SK-N-SH (cell line): Measurements from ENCODE around the gene FMNL2. TPM values are rescaled to one million over a fixed set of nuclear protein-coding genes. Genes with fewer than 3 reads are reported as not detected.
A peak's percentile ranks its signal among the peaks of the same experiment; 100 is the strongest.

ENCODE experiments used
- CTCF ChIA-PET: fragments of 300-600, 350-600 bp; formaldehyde crosslinking; extraction: SDS; loops from one replicate; lab custom pipeline; 2021; lab: Yijun Ruan, JAX
- POLR2A ChIA-PET: fragments of 350-600 bp; sonication (Branson Sonifier 250); formaldehyde crosslinking; extraction: SDS; loops from one replicate; lab custom pipeline; 2020; ENCODE audit warnings: antibody characterized with exemption, inconsistent platforms; lab: Yijun Ruan, JAX
- DNase-seq: peaks from one replicate; pipeline ENCODE4 v3.0.0; 2012
- H2AFZ ChIP-seq: fragments of 200-600 bp; sonication (generic); 2 replicates; pipeline ENCODE4 v1.8.1; 2016; ENCODE audit warnings: antibody characterized with exemption, mild to moderate bottlenecking, low read depth
- H3F3A ChIP-seq: fragments of 200-600 bp; sonication (generic); replicated peaks from 2 replicates; pipeline ENCODE3; 2016; ENCODE audit warnings: antibody characterized with exemption, mild to moderate bottlenecking; ENCODE audit not compliant: insufficient read depth
- H3K27ac ChIP-seq, 2 experiments: fragments of 200-500 bp in 1 of 2; fragments of 200-600 bp in 1 of 2; sonication (Bioruptor generic) in 1 of 2; sonication (generic), shearing (Covaris generic) in 1 of 2; 2 replicates each; pipeline versions ENCODE4 v1.5.1 to v1.6.1; 2014 to 2016; ENCODE audit warnings: low read depth in 2 of 2, inconsistent platforms in 1 of 2, low read length in 1 of 2, mild to moderate bottlenecking in 1 of 2, mixed read lengths in 1 of 2
- H3K27me3 ChIP-seq: fragments of 200-600 bp; sonication (generic), shearing (Covaris generic); 2 replicates; pipeline ENCODE4 v1.6.1; 2016; ENCODE audit warnings: mixed run types; ENCODE audit not compliant: insufficient read depth
- H3K36me3 ChIP-seq, 2 experiments: fragments of 200-500 bp in 1 of 2; fragments of 200-600 bp in 1 of 2; sonication (Bioruptor generic) in 1 of 2; sonication (generic) in 1 of 2; replicated peaks in 1 of 2; 2 replicates each; pipeline versions ENCODE3 to v1.5.1; 2014 to 2016; ENCODE audit warnings: low read length in 1 of 2, mild to moderate bottlenecking in 1 of 2; ENCODE audit not compliant: insufficient read depth in 2 of 2, control insufficient read depth in 1 of 2
- H3K4me1 ChIP-seq, 2 experiments: fragments of 200-500 bp in 1 of 2; fragments of 200-600 bp in 1 of 2; sonication (Bioruptor generic) in 1 of 2; sonication (generic), shearing (Covaris generic) in 1 of 2; 2 replicates each; pipeline versions ENCODE4 v1.5.1 to v1.6.1; 2014 to 2016; ENCODE audit warnings: low read depth in 1 of 2, low read length in 1 of 2, mixed run types in 1 of 2; ENCODE audit not compliant: insufficient read depth in 2 of 2, control insufficient read depth in 1 of 2
- H3K4me2 ChIP-seq: fragments of 200-600 bp; sonication (generic), shearing (Covaris generic); 2 replicates; pipeline ENCODE4 v1.6.1; 2017; ENCODE audit warnings: mixed run types
- H3K4me3 ChIP-seq, 2 experiments: fragments of 200-500 bp in 1 of 2; fragments of 200-600 bp in 1 of 2; sonication (Bioruptor generic) in 1 of 2; sonication (generic), shearing (Covaris generic) in 1 of 2; 2 replicates each; pipeline versions ENCODE4 v1.5.1 to v1.8.1; 2014 to 2016; ENCODE audit warnings: low read depth in 2 of 2, inconsistent platforms in 1 of 2, low read length in 1 of 2, mild to moderate bottlenecking in 1 of 2, mixed read lengths in 1 of 2, moderate library complexity in 1 of 2
- H3K79me2 ChIP-seq: fragments of 200-600 bp; sonication (generic); 2 replicates; pipeline ENCODE4 v1.8.1; 2017; ENCODE audit warnings: mild to moderate bottlenecking; ENCODE audit not compliant: insufficient read depth
- H3K9ac ChIP-seq: fragments of 200-600 bp; sonication (generic); 2 replicates; pipeline ENCODE4 v1.6.1; 2017; ENCODE audit warnings: mixed run types
- H3K9me2 ChIP-seq: fragments of 200-600 bp; sonication (generic); 2 replicates; pipeline ENCODE4 v1.6.1; 2017; ENCODE audit warnings: mixed run types
- H3K9me3 ChIP-seq: fragments of 200-600 bp; sonication (generic); 2 replicates; pipeline ENCODE4 v1.6.1; 2017; ENCODE audit warnings: mixed run types, mild to moderate bottlenecking, moderate library complexity
- H4K20me1 ChIP-seq: fragments of 200-600 bp; sonication (generic); 2 replicates; pipeline ENCODE4 v1.6.1; 2017; ENCODE audit warnings: mild to moderate bottlenecking, mixed run types; ENCODE audit not compliant: insufficient read depth
- CHD2 ChIP-seq: fragments of 150-350 bp; IDR thresholded peaks from 2 replicates; pipeline ENCODE4 v1.6.1; 2018; ENCODE audit warnings: low read length; ENCODE audit not compliant: partially characterized antibody
- CTCF ChIP-seq: fragments of 200-600 bp; sonication (generic); IDR thresholded peaks from 2 replicates; pipeline ENCODE4 v1.6.1; 2017; ENCODE audit warnings: antibody characterized with exemption, mild to moderate bottlenecking, moderate library complexity
- ELF1 ChIP-seq: IDR thresholded peaks from 2 replicates; pipeline ENCODE4 v1.4.0; 2012
- EZH2phosphoT487 ChIP-seq: fragments of 200-600 bp; sonication (generic); IDR thresholded peaks from 2 replicates; pipeline ENCODE4 v1.6.1; 2017; ENCODE audit warnings: low read depth, mixed run types, mild to moderate bottlenecking, antibody characterized with exemption, moderate library complexity, borderline replicate concordance
- FOSL2 ChIP-seq: IDR thresholded peaks from 2 replicates; pipeline ENCODE4 v1.4.0; 2012; ENCODE audit warnings: low read depth, mild to moderate bottlenecking, moderate library complexity, borderline replicate concordance
- FOXJ3 ChIP-seq: sonication (generic); formaldehyde crosslinking; IDR thresholded peaks from 2 replicates; pipeline ENCODE4 v1.5.1; 2020; ENCODE audit warnings: mild to moderate bottlenecking, missing genetic modification reagents
- GABPA ChIP-seq: IDR thresholded peaks from 2 replicates; pipeline ENCODE4 v1.4.0; 2012; ENCODE audit warnings: low read depth, mild to moderate bottlenecking
- IRF3 ChIP-seq: fragments of 150-350 bp; IDR thresholded peaks from 2 replicates; pipeline ENCODE4 v1.6.1; 2016; ENCODE audit warnings: mild to moderate bottlenecking, low read depth, low read length
- JUND ChIP-seq: IDR thresholded peaks from 2 replicates; pipeline ENCODE4 v1.4.0; 2012
- MAX ChIP-seq: IDR thresholded peaks from 2 replicates; pipeline ENCODE4 v1.4.0; 2012; ENCODE audit warnings: low read depth
- MEF2A ChIP-seq: IDR thresholded peaks from 2 replicates; pipeline ENCODE4 v1.4.0; 2012; ENCODE audit warnings: low read depth, borderline replicate concordance
- NRF1 ChIP-seq: IDR thresholded peaks from 2 replicates; pipeline ENCODE4 v1.6.1; 2012; ENCODE audit warnings: low read depth, mild to moderate bottlenecking, low read length
- POLR2AphosphoS5 ChIP-seq: IDR thresholded peaks from 2 replicates; pipeline ENCODE4 v1.6.1; 2012; ENCODE audit warnings: low read depth, low read length
- RAD21 ChIP-seq: IDR thresholded peaks from 2 replicates; pipeline ENCODE4 v1.6.1; 2012; ENCODE audit warnings: mild to moderate bottlenecking, low read length
- RFX5 ChIP-seq: IDR thresholded peaks from 2 replicates; pipeline ENCODE4 v1.6.1; 2012; ENCODE audit warnings: mild to moderate bottlenecking, improper control_type of control experiment, low read length
- RXRA ChIP-seq: IDR thresholded peaks from 2 replicates; pipeline ENCODE4 v1.4.0; 2012; ENCODE audit warnings: low read depth, mild to moderate bottlenecking, borderline replicate concordance
- SIN3A ChIP-seq: IDR thresholded peaks from 2 replicates; pipeline ENCODE4 v1.6.1; 2012; ENCODE audit warnings: low read depth, mild to moderate bottlenecking, low read length, moderate library complexity, borderline replicate concordance
- SMC3 ChIP-seq: IDR thresholded peaks from 2 replicates; pipeline ENCODE4 v1.6.1; 2012; ENCODE audit warnings: low read depth, low read length, improper control_type of control experiment
- ZBTB33 ChIP-seq: IDR thresholded peaks from 2 replicates; pipeline ENCODE4 v1.4.0; 2012; ENCODE audit warnings: low read depth, borderline replicate concordance
- WGBS: methylation state at CpG from one replicate; pipeline ENCODE4 v1.1.6; 2017; ENCODE audit warnings: low lambda C conversion rate; 5-methylcytosine and 5-hydroxymethylcytosine counted together
- polyA plus RNA-seq, 3 experiments: library from polyadenylated mRNA; depleted of rRNA; stranded (reverse); fragments of >200 nt; gene quantifications; 2 replicates each; pipeline ENCODE4 v1.2.3, GENCODE V29; 2012

The FMNL2 gene
- polyA plus RNA-seq, 1 of the 3 experiments (the other 2 are of a cell fraction): 14.5 TPM

GRCh38 chr2:152646775-152647174 lies 311.8 kb downstream of the FMNL2 start:
- Histone ChIP-seq H3K79me2 (no peaks in the 10 kb centered on the region), H2AFZ (no peak overlapping the region), H3K9me2 (no peaks in the 10 kb centered on the region), H3K9ac (no peak overlapping the region), H3K27ac (peak overlapping the region; percentile 59 to 79), H3K4me3 (no peak overlapping the region), H3K36me3 (peaks cover 38 to 59% of the 10 kb centered on the region in 2 experiments), H3F3A (peaks cover 27% of the 10 kb centered on the region), H3K27me3 (no peaks in the 10 kb centered on the region), H3K4me1 (peaks cover 8 to 10% of the 10 kb centered on the region in 2 experiments), H4K20me1 (no peaks in the 10 kb centered on the region), H3K9me3 (no peaks in the 10 kb centered on the region), H3K4me2 (0 out of 2 replicates have a peak overlapping the region, but pooled peaks have one; percentile 33)
- 49% methylated on average over 3 of the region's 3 CpGs for WGBS
- POLR2A ChIA-PET: no interaction called here
- TF ChIP-seq JUND: 0 out of 2 replicates have a peak, but pooled peaks have one; percentile 19
- TF ChIP-seq ELF1: no peak
- peak; percentile 46; the same call in 1 of the 2 replicates for TF ChIP-seq FOSL2
- TF ChIP-seq RAD21: no peak
- TF ChIP-seq MAX: 0 out of 2 replicates have a peak, but pooled peaks have one; percentile 27
- DNase-seq: no peak
- CTCF ChIA-PET: interaction anchor here (1.1 to 4.0 kb wide), 6 partner anchors 11 to 621 kb away, joined by 3 to 32 read pairs (median 3); no protein-coding TSS in a partner anchor

- POLR2A ChIA-PET: interaction anchor here (0.9 kb wide), 1 partner anchor 471 kb away, joined by 3 read pairs; no protein-coding TSS in a partner anchor
- H3K4me2 ChIP-seq: no peak overlapping the region
These were observed 312.6 kb downstream of the FMNL2 start for GRCh38 chr2:152647552-152647951.

More at GRCh38 chr2:152647552-152647951, 312.6 kb downstream of the FMNL2 start:
- H3K27me3 ChIP-seq: no peaks in the 10 kb centered on the region
- H3K9me2 ChIP-seq: no peaks in the 10 kb centered on the region
- H3K4me3 ChIP-seq: no peak overlapping the region
- no peaks in the 10 kb centered on the region for H3K79me2 ChIP-seq
- H3K27ac ChIP-seq: peak overlapping the region; percentile 59 to 79; a peak in 3 of 4 replicates
- H3K9ac ChIP-seq: no peak overlapping the region
- no peak overlapping the region for H2AFZ ChIP-seq
- TF ChIP-seq FOXJ3 (CRISPR knock-in tag) (no peak), CTCF (no peak), RFX5 (no peak), EZH2phosphoT487 (no peak), RXRA (no peak), ZBTB33 (no peak), POLR2AphosphoS5 (no peak), NRF1 (no peak), GABPA (no peak), SMC3 (no peak), MEF2A (no peak), RAD21 (no peak), SIN3A (no peak), IRF3 (no peak), CHD2 (no peak)
- TF ChIP-seq, all 33 proteins: peak for 0
- CTCF ChIA-PET: interaction anchor here (1.1 to 4.0 kb wide), 7 partner anchors 12 to 622 kb away, joined by 3 to 32 read pairs (median 3); no protein-coding TSS in a partner anchor
- Histone ChIP-seq H3K9me3 (no peaks in the 10 kb centered on the region), H3F3A (peaks cover 27% of the 10 kb centered on the region), H4K20me1 (no peaks in the 10 kb centered on the region), H3K36me3 (peaks cover 40 to 65% of the 10 kb centered on the region in 2 experiments), H3K4me1 (peaks cover 8 to 10% of the 10 kb centered on the region in 2 experiments)
- WGBS: 88% methylated on average over 9 of the region's 9 CpGs
- no peak for DNase-seq
